CD4-positive, alpha-beta T cell treated with Interleukin-10 for 1 hour (primary cell): ENCODE results near the gene MBNL1.
A peak's percentile ranks its signal among the peaks of the same experiment; 100 is the strongest.
"Not testable (repeated sequence)": the region's sequence is repeated elsewhere in the genome, so short reads cannot be mapped to it uniquely, and the experiment has no call there.

Source experiments
- DNase-seq: peaks from one replicate; pipeline ENCODE4 v3.0.0-alpha.2; 2020

MBNL1 gene

DNA sequence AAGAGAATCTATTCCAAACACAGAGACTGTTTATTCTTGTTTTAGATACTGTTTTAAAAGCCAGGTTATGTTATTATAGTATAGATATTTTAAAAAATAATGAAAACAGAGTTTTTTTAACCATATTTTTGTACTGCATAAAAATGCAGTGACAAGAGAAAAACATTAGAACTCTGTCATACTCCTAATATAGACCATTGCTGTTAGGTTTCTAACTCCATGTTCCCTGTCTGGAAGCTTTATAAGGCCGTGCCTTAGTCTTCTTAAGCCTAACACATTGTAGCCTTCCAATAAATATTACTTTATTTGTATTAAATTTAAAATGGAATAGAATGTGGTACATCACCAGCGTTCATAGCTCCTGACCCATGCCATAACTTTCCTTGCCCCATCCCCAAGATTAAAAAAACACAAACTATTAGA is 53.2 kb downstream of the MBNL1 start:
- no peak for DNase-seq

- peak; percentile 41 for DNase-seq
These were observed 54.0 kb downstream of the MBNL1 start for GRCh38 chr3:152322756-152323155.

- DNase-seq: peak; percentile 49
These were observed 55.1 kb downstream of the MBNL1 start for GRCh38 chr3:152323834-152324233.

DNA sequence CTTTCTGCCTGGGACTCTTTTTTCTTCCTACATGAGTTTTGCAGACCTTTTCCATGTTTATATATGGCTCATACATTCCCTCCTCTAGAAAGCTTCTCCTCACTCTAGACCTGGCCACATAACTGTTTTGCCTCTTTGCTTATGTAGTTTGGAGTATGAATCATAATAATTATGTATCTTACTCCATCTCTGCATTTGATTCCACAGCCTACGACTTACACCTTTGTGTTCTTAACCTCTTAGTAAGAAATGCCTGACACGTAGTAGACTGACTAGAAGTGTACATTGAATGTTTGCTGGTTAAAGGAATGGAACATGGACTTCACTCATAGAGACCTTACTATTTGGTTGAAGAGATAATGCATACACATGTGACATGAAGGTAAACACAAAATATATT is 56.4 kb downstream of the MBNL1 start:
- no peak for DNase-seq

DNA sequence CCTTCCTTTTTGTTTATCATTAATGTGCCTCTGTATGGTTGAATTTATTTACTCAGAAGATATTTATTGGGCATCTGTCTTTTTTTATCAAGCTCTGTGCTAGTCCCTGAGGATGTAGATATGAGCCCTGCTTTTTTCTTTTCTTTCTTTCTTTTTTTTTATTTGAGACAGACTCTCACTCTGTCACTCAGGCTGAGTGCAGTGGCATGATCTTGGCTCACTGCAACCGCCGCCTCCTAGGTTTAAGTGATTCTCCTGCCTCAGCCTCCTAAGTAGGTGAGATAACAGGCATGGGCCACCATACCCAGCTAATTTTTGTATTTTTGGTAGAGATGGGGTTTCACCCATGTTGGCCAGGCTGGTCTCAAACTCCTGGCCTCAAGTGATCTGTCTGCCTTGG is 58.5 kb downstream of the MBNL1 start:
- no peak for DNase-seq

GRCh38 chr3:152328841-152329240 is 60.1 kb downstream of the MBNL1 start:
- no peak for DNase-seq

DNA sequence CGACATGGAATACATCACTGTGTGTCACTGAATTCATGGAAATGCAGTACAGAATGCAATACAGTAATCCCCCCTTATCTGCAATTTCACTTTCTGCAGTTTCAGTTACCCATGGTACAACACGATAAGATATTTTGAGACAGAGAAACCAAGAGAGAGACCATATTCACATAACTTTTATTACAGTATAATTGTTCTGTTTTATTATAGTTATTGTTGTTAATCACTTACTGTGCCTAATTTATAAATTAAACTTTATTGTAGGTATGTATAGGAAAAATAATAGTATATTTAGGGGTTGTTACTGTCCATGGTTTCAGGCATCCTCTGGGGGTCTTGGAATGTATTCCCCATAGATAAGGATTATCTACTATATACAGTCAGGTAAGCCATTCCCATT is 61.8 kb downstream of the MBNL1 start:
- no peak for DNase-seq

DNA sequence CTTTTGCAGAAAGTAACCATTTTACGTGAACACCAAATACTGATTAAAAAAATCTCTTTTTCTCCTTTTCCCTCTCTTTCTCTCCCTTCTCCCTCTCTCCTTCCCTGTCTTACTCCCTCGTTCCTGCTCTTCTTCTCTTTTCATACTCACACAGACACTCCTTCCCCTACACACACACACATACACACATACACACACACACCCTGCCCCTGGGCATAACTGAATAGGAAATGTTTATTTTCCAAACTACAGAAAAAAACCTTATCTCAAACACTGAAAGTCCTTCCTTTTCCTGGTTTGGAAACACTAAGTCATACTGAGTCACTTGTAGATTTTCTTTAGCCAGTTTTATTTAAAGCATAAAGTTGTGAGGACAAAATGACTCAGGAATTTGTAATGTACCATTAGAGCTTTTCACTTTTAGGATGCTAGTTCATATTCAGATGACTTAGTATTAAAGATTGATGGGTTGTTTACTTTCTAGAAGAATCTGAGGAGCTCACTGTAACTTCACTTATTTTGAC is 62.4 kb downstream of the MBNL1 start:
- DNase-seq: no peak

DNA sequence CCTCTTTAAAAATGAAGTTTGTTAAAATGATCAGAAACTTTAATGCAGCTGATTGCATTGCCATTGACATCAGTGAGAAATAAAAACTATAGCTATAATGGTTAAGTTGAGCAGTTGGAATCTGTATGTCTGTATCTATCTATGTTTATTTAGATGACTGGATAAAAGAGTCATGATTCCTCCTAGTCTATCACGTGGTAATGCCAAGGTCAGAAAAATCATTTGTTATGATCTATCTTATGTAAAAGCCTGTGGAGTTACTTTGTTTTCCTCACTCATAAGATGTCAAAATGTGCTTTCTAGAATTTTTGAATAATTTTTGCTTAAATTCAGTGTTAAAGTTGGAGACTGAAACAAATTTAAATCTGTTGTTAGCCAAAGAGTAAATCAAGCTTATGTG is 63.3 kb downstream of the MBNL1 start:
- DNase-seq: no peak

DNA sequence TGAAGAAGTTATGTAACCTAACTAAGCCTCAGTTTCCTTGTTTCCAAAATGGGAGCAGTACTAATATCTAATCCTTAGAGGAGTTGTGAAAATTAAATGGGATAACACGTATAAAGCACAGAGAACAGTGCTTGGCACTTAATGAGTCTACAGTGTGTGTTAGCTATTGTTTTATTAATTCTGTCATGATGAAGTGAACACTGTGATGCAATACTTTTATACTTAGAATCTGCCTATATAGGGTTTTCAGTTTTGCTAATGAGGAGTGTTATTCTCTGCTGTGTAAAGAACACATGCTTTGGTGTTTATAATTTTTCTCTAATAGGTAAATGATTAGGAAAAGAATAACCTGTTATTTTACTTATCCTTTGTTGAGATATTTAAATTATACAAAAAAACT is 65.2 kb downstream of the MBNL1 start:
- no peak for DNase-seq

- DNase-seq: no peak
These were observed 66.0 kb downstream of the MBNL1 start for GRCh38 chr3:152334761-152335160.

GRCh38 chr3:152335273-152335672 is 66.5 kb downstream of the MBNL1 start:
- DNase-seq: no peak

GRCh38 chr3:152337337-152337736 is 68.6 kb downstream of the MBNL1 start:
- DNase-seq: not testable (repeated sequence)

DNA sequence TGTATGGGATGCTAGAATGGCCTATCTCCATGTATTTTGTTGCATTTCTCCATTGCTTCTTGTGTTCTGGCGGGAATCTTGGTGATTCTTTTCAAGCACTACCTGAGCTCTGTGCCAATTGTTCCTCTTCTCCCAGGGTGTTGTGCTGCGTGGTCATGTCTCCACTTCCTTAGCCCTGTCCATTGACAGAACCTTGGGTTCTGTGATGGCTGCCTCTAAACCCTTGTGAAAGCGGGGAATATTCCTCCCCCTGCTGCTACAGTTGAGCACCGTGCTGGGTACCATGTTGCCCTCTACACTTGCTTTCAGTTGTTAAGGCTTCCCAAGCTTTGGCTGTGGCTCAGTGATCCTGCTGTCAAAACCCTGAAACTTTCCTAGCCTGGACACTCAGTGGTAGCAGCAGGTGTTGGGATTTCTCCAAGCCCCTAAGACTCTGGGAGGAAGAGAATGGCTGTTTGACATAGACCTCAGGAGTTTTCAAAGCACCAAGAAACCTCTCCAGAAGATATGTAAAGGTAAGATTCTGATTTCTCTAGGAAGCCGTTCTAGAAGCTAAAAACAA is 69.5 kb downstream of the MBNL1 start:
- DNase-seq: no peak

DNA sequence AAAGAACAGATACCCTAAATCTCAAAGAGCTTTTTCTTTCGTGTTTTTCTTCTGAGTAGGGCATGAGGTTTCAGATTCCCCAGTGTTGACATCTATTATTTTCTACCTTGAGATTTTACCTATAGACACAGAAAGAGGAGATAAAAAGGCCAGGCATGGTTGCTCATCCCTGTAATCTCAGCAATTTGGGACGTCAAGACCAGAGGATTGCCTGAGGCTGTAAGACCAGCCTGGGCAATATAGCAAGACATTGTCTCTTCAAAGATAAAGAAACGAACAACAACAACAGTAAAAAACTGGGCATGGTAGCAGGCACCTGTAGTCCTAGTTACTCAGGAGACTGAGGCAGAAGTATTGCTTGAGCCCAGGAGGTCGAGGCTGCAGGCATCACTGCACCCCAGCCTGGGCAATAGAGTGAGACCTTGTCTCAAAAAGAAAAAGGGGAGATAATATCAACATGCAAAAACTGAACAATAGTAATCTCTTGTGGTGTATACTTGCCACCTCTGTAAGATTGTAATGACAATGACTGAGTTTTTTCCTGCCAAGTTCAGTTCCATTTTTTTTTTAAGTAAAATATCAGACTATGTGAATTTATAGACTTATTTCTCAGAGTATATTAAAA is 71.3 kb downstream of the MBNL1 start:
- no peak for DNase-seq

- DNase-seq: no peak
These were observed 76.5 kb downstream of the MBNL1 start for GRCh38 chr3:152345233-152345632.

DNA sequence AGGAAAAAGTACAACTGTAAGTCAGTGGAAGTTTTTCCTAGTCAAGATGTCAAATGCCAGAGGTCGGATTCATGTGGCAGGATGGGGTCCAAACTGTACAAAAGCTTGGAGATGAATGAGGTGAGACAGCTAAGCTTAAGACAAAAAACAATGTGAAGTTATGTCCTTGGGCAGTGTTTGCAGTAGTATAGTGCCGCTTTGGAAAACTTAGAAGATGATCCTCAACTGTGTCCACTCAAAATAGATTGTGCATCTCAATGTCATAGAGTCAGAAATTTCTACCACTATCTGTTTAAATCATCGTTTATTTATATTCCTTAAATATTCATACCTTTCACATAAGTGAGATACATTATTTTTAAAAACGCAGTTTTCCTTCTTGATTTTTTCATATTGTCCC is 77.3 kb downstream of the MBNL1 start:
- no peak for DNase-seq

DNA sequence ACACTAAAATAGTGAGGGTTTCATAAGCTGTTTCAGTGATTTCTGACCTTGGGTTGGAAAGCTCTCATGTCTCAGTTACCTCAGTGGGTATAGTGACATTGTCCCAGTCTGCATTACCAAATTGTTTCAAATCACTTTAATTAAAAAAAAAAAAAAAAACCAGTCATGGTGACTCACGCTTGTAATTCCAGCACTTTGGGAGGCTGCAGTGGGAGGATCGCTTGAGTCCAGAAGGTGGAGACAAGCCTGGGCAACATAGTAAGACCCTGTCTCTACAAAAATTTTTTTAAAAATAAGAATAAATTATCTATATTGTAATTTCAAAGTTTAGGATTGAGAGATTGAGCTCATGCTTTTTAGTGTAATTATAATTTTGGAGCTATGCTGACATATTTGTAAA is 78.0 kb downstream of the MBNL1 start:
- DNase-seq: no peak

GRCh38 chr3:152348436-152349177 is 79.9 kb downstream of the MBNL1 start:
- no peak for DNase-seq

- no peak for DNase-seq
These were observed 80.7 kb downstream of the MBNL1 start for GRCh38 chr3:152349392-152349791.

GRCh38 chr3:152350139-152350538 is 81.4 kb downstream of the MBNL1 start:
- no peak for DNase-seq

- DNase-seq: no peak
These were observed 82.0 kb downstream of the MBNL1 start for GRCh38 chr3:152350776-152351175.

GRCh38 chr3:152352554-152352953 is 83.8 kb downstream of the MBNL1 start:
- no peak for DNase-seq

- DNase-seq: no peak
These were observed 84.8 kb downstream of the MBNL1 start for GRCh38 chr3:152353578-152353977.
